Caco-2 (cell line): ENCODE results near the gene KIR3DL3. TPM values are rescaled to one million over a fixed set of nuclear protein-coding genes. Genes with fewer than 3 reads are reported as not detected.
"Not testable (repeated sequence)": the region's sequence is repeated elsewhere in the genome, so short reads cannot be mapped to it uniquely, and the experiment has no call there.

ENCODE experiments used
- BruUV-seq: library from RNA; stranded (reverse); fragments of 400-500 nt; replicated peaks from 2 replicates; lab custom pipeline; 2021; lab: Mats Ljungman, UMichigan
- CTCF ChIA-PET: fragments of 300-600 bp; sonication (Branson Sonifier 250); formaldehyde crosslinking; loops from one replicate; lab custom pipeline; 2022; ENCODE audit warnings: antibody characterized with exemption; lab: Charles Lee
- POLR2A ChIA-PET: fragments of 300-600 bp; sonication (Branson Sonifier 250); formaldehyde crosslinking; loops from one replicate; lab custom pipeline; 2022; ENCODE audit warnings: antibody characterized with exemption; lab: Charles Lee
- DNase-seq, 2 experiments: peaks; one replicate each; pipeline versions ENCODE4 v3.0.0 to v3.0.0-alpha.2; 2020 to 2022
- H3K27me3 ChIP-seq: replicated peaks from 2 replicates; pipeline ENCODE4 v1.6.0; 2011; ENCODE audit warnings: low read length; ENCODE audit not compliant: control insufficient read depth, insufficient read depth
- H3K36me3 ChIP-seq: 2 replicates; pipeline ENCODE4 v1.5.1; 2011; ENCODE audit warnings: low read length; ENCODE audit not compliant: control insufficient read depth, insufficient read depth
- H3K4me1 ChIP-seq: fragments of 250-450 bp; sonication (Bioruptor Pico); 2 replicates; pipeline ENCODE4 v1.5.1; 2020; ENCODE audit warnings: mild to moderate bottlenecking
- H3K4me3 ChIP-seq: 2 replicates; pipeline ENCODE4 v1.5.1; 2011; ENCODE audit warnings: low read depth, mild to moderate bottlenecking, control low read depth, low read length
- H3K9me3 ChIP-seq: fragments of 250-450 bp; sonication (Bioruptor Pico); 2 replicates; pipeline ENCODE4 v1.5.1; 2020; ENCODE audit warnings: mild to moderate bottlenecking, moderate library complexity
- H3K27ac Mint-ChIP-seq: one replicate; pipeline ENCODE4 v1.8.0; 2022; ENCODE audit warnings: mixed read lengths; ENCODE audit not compliant: unreplicated experiment
- H3K27me3 Mint-ChIP-seq: one replicate; pipeline ENCODE4 v1.8.0; 2022; ENCODE audit warnings: mixed read lengths; ENCODE audit not compliant: insufficient read depth, unreplicated experiment
- H3K36me3 Mint-ChIP-seq: one replicate; pipeline ENCODE4 v1.8.0; 2022; ENCODE audit warnings: mild to moderate bottlenecking, mixed read lengths; ENCODE audit not compliant: insufficient read depth, unreplicated experiment
- H3K4me1 Mint-ChIP-seq: one replicate; pipeline ENCODE4 v1.8.0; 2022; ENCODE audit warnings: low read depth, mixed read lengths; ENCODE audit not compliant: unreplicated experiment
- H3K4me3 Mint-ChIP-seq: one replicate; pipeline ENCODE4 v1.8.0; 2022; ENCODE audit warnings: mild to moderate bottlenecking, moderate library complexity, mixed read lengths; ENCODE audit not compliant: unreplicated experiment
- H3K9me3 Mint-ChIP-seq: one replicate; pipeline ENCODE4 v1.8.0; 2022; ENCODE audit warnings: mixed read lengths; ENCODE audit not compliant: unreplicated experiment
- intact Hi-C: fragments of 100-400 bp; cut with micrococcal nuclease; formaldehyde crosslinking; loops from one replicate; pipeline ENCODE4 v1.10.0; 2022; ENCODE audit not compliant: unreplicated experiment
- total RNA-seq: library from RNA; stranded (reverse); gene quantifications from 2 replicates; pipeline ENCODE4 v1.2.3, GENCODE V29; 2022

Gene KIR3DL3
- total RNA-seq, 1 experiment from 2014 or later: not detected

GRCh38 chr19:54750276-54750675, 26.0 kb downstream of the KIR3DL3 start:
- CTCF ChIA-PET, DNase-seq, H3K36me3 ChIP-seq, intact Hi-C loops, H3K4me1 ChIP-seq, H3K27ac Mint-ChIP-seq, POLR2A ChIA-PET, H3K4me3 Mint-ChIP-seq, BruUV-seq, H3K9me3 Mint-ChIP-seq, H3K36me3 Mint-ChIP-seq, H3K27me3 ChIP-seq, H3K9me3 ChIP-seq, H3K27me3 Mint-ChIP-seq, H3K4me1 Mint-ChIP-seq, H3K4me3 ChIP-seq: not testable (repeated sequence)

GRCh38 chr19:54756204-54757110, 32.2 kb downstream of the KIR3DL3 start:
- H3K36me3 ChIP-seq, H3K27ac Mint-ChIP-seq, H3K36me3 Mint-ChIP-seq, CTCF ChIA-PET, DNase-seq, H3K4me1 ChIP-seq, POLR2A ChIA-PET, BruUV-seq, H3K4me3 ChIP-seq, H3K27me3 ChIP-seq, H3K4me3 Mint-ChIP-seq, H3K9me3 ChIP-seq, H3K27me3 Mint-ChIP-seq, intact Hi-C loops, H3K4me1 Mint-ChIP-seq, H3K9me3 Mint-ChIP-seq: not testable (repeated sequence)

- DNase-seq, H3K27me3 ChIP-seq, CTCF ChIA-PET, H3K9me3 Mint-ChIP-seq, H3K36me3 ChIP-seq, H3K27me3 Mint-ChIP-seq, H3K36me3 Mint-ChIP-seq, H3K4me1 Mint-ChIP-seq, H3K4me3 ChIP-seq, H3K9me3 ChIP-seq, H3K4me1 ChIP-seq, intact Hi-C loops, H3K27ac Mint-ChIP-seq, POLR2A ChIA-PET, H3K4me3 Mint-ChIP-seq, BruUV-seq: not testable (repeated sequence)
Observed at GRCh38 chr19:54758577-54758976, 34.3 kb downstream of the KIR3DL3 start.

- H3K36me3 ChIP-seq, H3K27ac Mint-ChIP-seq: not testable (repeated sequence)
Observed at GRCh38 chr19:54764219-54764618, 40.0 kb downstream of the KIR3DL3 start.

GRCh38 chr19:54766464-54766863, 42.2 kb downstream of the KIR3DL3 start:
- CTCF ChIA-PET, BruUV-seq, H3K9me3 ChIP-seq: not testable (repeated sequence)

More at GRCh38 chr19:54764219-54764618, 40.0 kb downstream of the KIR3DL3 start:
- H3K9me3 Mint-ChIP-seq, CTCF ChIA-PET, H3K4me1 Mint-ChIP-seq, BruUV-seq, H3K27me3 Mint-ChIP-seq, H3K4me3 Mint-ChIP-seq, POLR2A ChIA-PET, H3K4me1 ChIP-seq, DNase-seq, intact Hi-C loops, H3K36me3 Mint-ChIP-seq, H3K27me3 ChIP-seq, H3K9me3 ChIP-seq, H3K4me3 ChIP-seq: not testable (repeated sequence)

GRCh38 chr19:54769646-54770045, 45.4 kb downstream of the KIR3DL3 start, which contains the start of gene KIR2DL1:
Gene KIR2DL1 (plus strand): TSS chr19:54769793. CDS start chr19:54769851, 58 bp downstream.
- H3K4me3 ChIP-seq, H3K36me3 ChIP-seq, POLR2A ChIA-PET, H3K4me3 Mint-ChIP-seq, H3K9me3 Mint-ChIP-seq, H3K4me1 Mint-ChIP-seq, intact Hi-C loops, H3K9me3 ChIP-seq, DNase-seq, H3K27me3 ChIP-seq, H3K27ac Mint-ChIP-seq, BruUV-seq, H3K36me3 Mint-ChIP-seq, H3K4me1 ChIP-seq, CTCF ChIA-PET: not testable (repeated sequence)
- peaks cover 12% of the 10 kb centered on the region for H3K27me3 Mint-ChIP-seq

More at GRCh38 chr19:54766464-54766863, 42.2 kb downstream of the KIR3DL3 start:
- H3K27me3 ChIP-seq, H3K36me3 ChIP-seq, intact Hi-C loops, H3K4me1 Mint-ChIP-seq, H3K27ac Mint-ChIP-seq, H3K9me3 Mint-ChIP-seq, H3K4me3 ChIP-seq, H3K4me3 Mint-ChIP-seq, H3K4me1 ChIP-seq, DNase-seq, H3K36me3 Mint-ChIP-seq, H3K27me3 Mint-ChIP-seq, POLR2A ChIA-PET: not testable (repeated sequence)

GRCh38 chr19:54770511-54770910, 46.3 kb downstream of the KIR3DL3 start:
- H3K4me1 Mint-ChIP-seq, H3K27me3 ChIP-seq, H3K4me3 ChIP-seq, H3K27ac Mint-ChIP-seq, POLR2A ChIA-PET, H3K4me1 ChIP-seq, CTCF ChIA-PET, H3K36me3 ChIP-seq, H3K9me3 Mint-ChIP-seq, H3K4me3 Mint-ChIP-seq, H3K36me3 Mint-ChIP-seq, H3K9me3 ChIP-seq, DNase-seq, BruUV-seq, intact Hi-C loops: not testable (repeated sequence)
- H3K27me3 Mint-ChIP-seq: peaks cover 14% of the 10 kb centered on the region
